GM23248 (cell line): ENCODE results near the gene ATOSA. TPM values are rescaled to one million over a fixed set of nuclear protein-coding genes. Genes with fewer than 3 reads are reported as not detected.

Experiments
- DNase-seq: peaks from one replicate; pipeline ENCODE4 v3.0.0-alpha.2; 2015
- H2AFZ ChIP-seq: fragments of 200-600 bp; sonication (generic); 2 replicates; pipeline ENCODE4 v1.6.1; 2016; ENCODE audit warnings: antibody characterized with exemption
- H3F3A ChIP-seq: fragments of 200-600 bp; sonication (generic); 2 replicates; pipeline ENCODE4 v1.6.1; 2016; ENCODE audit warnings: mild to moderate bottlenecking, antibody characterized with exemption, mixed run types; ENCODE audit not compliant: insufficient read depth
- H3K27ac ChIP-seq: fragments of 200-600 bp; sonication (generic); 2 replicates; pipeline ENCODE4 v1.5.1; 2016; ENCODE audit warnings: mild to moderate bottlenecking
- H3K27me3 ChIP-seq: fragments of 200-600 bp; sonication (generic); replicated peaks from 2 replicates; pipeline ENCODE4 v1.6.1; 2016; ENCODE audit warnings: mild to moderate bottlenecking; ENCODE audit not compliant: insufficient read depth
- H3K36me3 ChIP-seq: fragments of 200-600 bp; sonication (generic); 2 replicates; pipeline ENCODE4 v1.6.1; 2016; ENCODE audit warnings: low read depth, mild to moderate bottlenecking
- H3K4me1 ChIP-seq: fragments of 200-600 bp; sonication (generic); 2 replicates; pipeline ENCODE4 v1.6.1; 2016; ENCODE audit warnings: mild to moderate bottlenecking; ENCODE audit not compliant: insufficient read depth
- H3K4me2 ChIP-seq: fragments of 200-600 bp; sonication (generic); one replicate; pipeline ENCODE4 v1.6.1; 2016; ENCODE audit warnings: mild to moderate bottlenecking; ENCODE audit not compliant: unreplicated experiment
- H3K4me3 ChIP-seq: fragments of 200-600 bp; sonication (generic); 2 replicates; pipeline ENCODE4 v1.5.1; 2016; ENCODE audit warnings: mild to moderate bottlenecking
- H3K79me2 ChIP-seq: fragments of 200-600 bp; sonication (generic); 2 replicates; pipeline ENCODE4 v1.6.1; 2016; ENCODE audit warnings: mild to moderate bottlenecking; ENCODE audit not compliant: insufficient read depth
- H3K9ac ChIP-seq: fragments of 200-600 bp; sonication (generic); 2 replicates; pipeline ENCODE4 v1.6.1; 2016; ENCODE audit warnings: mild to moderate bottlenecking
- H3K9me2 ChIP-seq: fragments of 200-600 bp; sonication (generic); 2 replicates; pipeline ENCODE4 v1.6.1; 2016; ENCODE audit warnings: mixed run types, mild to moderate bottlenecking, moderate library complexity; ENCODE audit not compliant: insufficient read depth
- H3K9me3 ChIP-seq: fragments of 200-600 bp; sonication (generic); one replicate; pipeline ENCODE4 v1.6.1; 2017; ENCODE audit warnings: low read depth
- H4K20me1 ChIP-seq: fragments of 200-600 bp; sonication (generic); 2 replicates; pipeline ENCODE4 v1.6.0; 2016; ENCODE audit not compliant: insufficient read depth
- EZH2 ChIP-seq: fragments of 200-600 bp; sonication (generic); IDR thresholded peaks from 2 replicates; pipeline ENCODE4 v1.6.1; 2018; ENCODE audit warnings: antibody characterized with exemption, mild to moderate bottlenecking; ENCODE audit not compliant: insufficient read depth, poor library complexity, severe bottlenecking
- EZH2phosphoT487 ChIP-seq: fragments of 200-600 bp; sonication (generic); IDR thresholded peaks from 2 replicates; pipeline ENCODE4 v1.6.1; 2018; ENCODE audit warnings: antibody characterized with exemption, moderate library complexity, mild to moderate bottlenecking, low read depth; ENCODE audit not compliant: insufficient read depth
- WGBS, 2 experiments: methylation state at CpG; one replicate each; pipeline ENCODE4 v1.1.6; 2015 to 2017; ENCODE audit warnings: low lambda C conversion rate in 2 of 2, low coverage in 1 of 2; ENCODE audit errors: missing lambda C conversion rate in 2 of 2; 5-methylcytosine and 5-hydroxymethylcytosine counted together
- in situ Hi-C: fragments of 300-500 bp; cut with MboI; formaldehyde crosslinking; loops from 2 replicates; pipeline ENCODE4 v1.15.0; 2020
- polyA plus RNA-seq: library from polyadenylated mRNA; unstranded; fragments of >200 nt; fragmentation: Nextera tagmentation; extraction: Ambion mirVana; gene quantifications from 2 replicates; pipeline ENCODE4 v1.2.1, GENCODE V29; 2016
- total RNA-seq: library from RNA; depleted of rRNA; stranded (reverse); fragments of >200 nt; shearing (Covaris generic); gene quantifications from 2 replicates; pipeline ENCODE4 v1.2.3, GENCODE V29; 2014

Gene ATOSA
- total and polyA plus RNA-seq, 2 experiments from 2014 or later: 6.3 to 11.0 TPM

DNA sequence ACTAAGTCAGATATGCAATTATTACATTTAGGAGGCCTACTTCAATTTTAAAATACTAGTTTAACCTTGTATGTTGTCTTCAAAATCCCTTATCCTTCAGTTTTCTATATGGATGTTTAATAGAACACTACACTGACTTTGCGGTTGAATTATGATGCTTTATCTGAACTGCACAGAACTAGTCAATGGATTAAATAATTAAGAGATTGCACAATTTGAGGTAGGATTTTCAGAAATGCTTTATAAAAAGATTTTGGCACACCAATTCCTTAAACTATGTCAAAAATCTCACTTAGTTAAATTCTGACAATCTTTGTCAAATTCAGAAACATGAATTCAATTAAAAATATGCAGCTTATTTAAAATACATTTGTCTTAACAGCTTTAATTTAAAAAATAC, 28.1 kb downstream of the ATOSA start:
- Histone ChIP-seq H2AFZ (peak overlapping the region; percentile 84), H3K4me2 (peak overlapping the region; percentile 89), H3F3A (peaks cover 21% of the 10 kb centered on the region), H3K9me3 (no peaks in the 10 kb centered on the region), H3K79me2 (peaks cover 21% of the 10 kb centered on the region), H3K9me2 (no peaks in the 10 kb centered on the region), H4K20me1 (no peaks in the 10 kb centered on the region), H3K4me3 (no peak overlapping the region), H3K27ac (peak overlapping the region; percentile 72; the same call in 1 of the 2 replicates), H3K9ac (peak overlapping the region; percentile 58; the same call in 1 of the 2 replicates), H3K36me3 (peaks cover 16% of the 10 kb centered on the region), H3K27me3 (no peaks in the 10 kb centered on the region), H3K4me1 (peaks cover 38% of the 10 kb centered on the region)
- 93 to 100% methylated on average over 1 of the region's 1 CpG for WGBS, 2 experiments
- no peak for TF ChIP-seq EZH2phosphoT487
- TF ChIP-seq EZH2: no peak
- in situ Hi-C loops: no loop called here
- no peak for DNase-seq

DNA sequence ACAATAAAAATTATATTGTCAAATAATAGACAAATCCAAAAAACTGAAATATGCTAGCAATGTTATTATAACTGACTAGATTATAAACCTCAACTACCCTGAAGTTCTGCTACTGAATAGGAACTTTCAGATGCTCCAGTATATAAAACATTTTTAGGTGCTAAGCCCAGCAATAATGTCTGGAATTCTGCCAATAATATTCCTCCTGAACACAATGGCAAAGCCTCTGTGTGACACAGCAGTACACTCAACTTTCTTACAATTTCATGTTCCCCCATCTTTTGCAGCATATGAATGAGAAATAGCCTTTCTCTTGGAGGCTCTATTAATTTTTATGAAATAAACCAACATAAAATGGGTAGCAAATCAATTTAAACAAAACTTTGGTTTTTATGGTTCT, 29.5 kb downstream of the ATOSA start:
- no peak overlapping the region for H3K9ac ChIP-seq
- no peak overlapping the region for H2AFZ ChIP-seq
- H3K36me3 ChIP-seq: peaks cover 4% of the 10 kb centered on the region; the same call in 1 of the 2 replicates
- H3K4me3 ChIP-seq: no peak overlapping the region
- H3K27ac ChIP-seq: no peak overlapping the region
- in situ Hi-C loops: no loop called here
- peak; percentile 4 for DNase-seq
- H3K4me2 ChIP-seq: no peak overlapping the region
- TF ChIP-seq EZH2phosphoT487: no peak
- no peak for TF ChIP-seq EZH2
- peaks cover 22% of the 10 kb centered on the region for H3F3A ChIP-seq
- no peaks in the 10 kb centered on the region for H3K9me3 ChIP-seq
- peaks cover 33% of the 10 kb centered on the region for H3K4me1 ChIP-seq
- H4K20me1 ChIP-seq: no peaks in the 10 kb centered on the region
- peaks cover 21% of the 10 kb centered on the region for H3K79me2 ChIP-seq
- no peaks in the 10 kb centered on the region for H3K27me3 ChIP-seq
- no peaks in the 10 kb centered on the region for H3K9me2 ChIP-seq

DNA sequence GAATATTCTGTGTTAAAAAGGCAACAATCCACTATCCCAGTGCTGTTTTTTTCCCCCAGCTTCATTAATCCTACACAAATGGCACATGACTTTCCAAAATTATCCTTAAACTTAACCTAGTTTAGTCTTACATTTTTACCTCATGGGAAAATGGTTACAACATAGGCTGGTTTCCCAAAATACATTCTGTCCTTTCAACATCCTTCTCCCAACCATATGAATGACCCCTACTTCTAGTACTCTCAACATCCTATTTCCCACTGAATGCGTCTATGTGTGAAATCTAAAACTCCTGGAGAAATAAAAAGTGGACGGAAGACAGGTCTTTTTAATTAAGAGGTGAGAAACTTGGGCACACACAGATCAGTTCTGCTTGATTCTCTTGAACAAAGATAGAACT, 33.3 kb downstream of the ATOSA start:
- no peak overlapping the region for H3K4me2 ChIP-seq

DNA sequence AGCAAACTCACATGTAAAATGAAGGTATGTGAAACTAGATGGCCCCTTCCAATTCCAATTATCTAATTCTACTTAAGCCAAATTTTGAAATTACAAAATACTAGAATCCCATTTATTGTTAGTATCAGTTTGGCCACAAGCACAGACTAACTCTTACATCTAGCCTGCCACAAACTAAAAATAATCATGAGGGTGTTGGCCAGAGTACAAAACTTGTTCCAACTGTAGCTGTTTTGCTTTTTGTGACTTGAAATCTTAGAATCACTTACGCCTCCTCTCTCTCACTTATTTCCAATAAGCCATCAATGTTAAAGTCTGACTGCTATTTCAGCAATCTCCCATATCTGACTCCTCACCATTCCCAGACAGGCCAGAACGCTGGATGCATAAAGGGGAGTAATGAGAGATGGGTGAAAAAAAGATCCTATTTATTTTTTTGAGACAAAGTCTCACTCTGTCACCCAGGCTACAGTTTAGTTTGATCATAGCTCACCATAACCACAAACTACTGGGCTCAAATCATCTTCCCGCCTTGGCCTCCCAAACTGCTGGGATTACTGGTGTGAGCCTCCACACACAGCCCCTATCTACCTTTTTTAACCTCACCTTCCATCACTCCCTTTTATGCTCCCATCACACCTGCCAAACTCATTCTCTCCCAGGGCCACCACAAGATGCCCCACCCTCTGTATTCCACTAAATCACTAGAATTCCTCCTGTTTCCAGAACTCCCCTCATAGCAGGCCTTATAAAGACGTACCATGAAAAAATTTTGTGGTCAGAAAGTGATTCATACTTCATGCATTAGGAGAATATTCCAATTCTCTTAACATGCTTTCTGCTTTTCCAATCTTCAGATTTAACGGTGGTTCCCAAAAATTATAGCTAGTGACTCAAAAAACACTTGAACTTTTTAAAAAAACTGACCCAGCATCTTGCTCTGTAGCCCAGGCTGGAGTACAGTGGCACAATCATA, 36.5 kb downstream of the ATOSA start:
- Histone ChIP-seq H2AFZ (no peak overlapping the region), H3K4me2 (no peak overlapping the region)
- in situ Hi-C loops: no loop called here

More for the DNA sequence above, 33.3 kb downstream of the ATOSA start:
- Histone ChIP-seq H3K9ac (no peak overlapping the region), H3K79me2 (peaks cover 15% of the 10 kb centered on the region), H3K9me3 (no peaks in the 10 kb centered on the region), H2AFZ (no peak overlapping the region), H3K4me3 (no peak overlapping the region), H3K27ac (no peak overlapping the region), H3K9me2 (no peaks in the 10 kb centered on the region), H3K4me1 (peaks cover 15% of the 10 kb centered on the region), H3K27me3 (no peaks in the 10 kb centered on the region), H3K36me3 (no peaks in the 10 kb centered on the region), H3F3A (peaks cover 17% of the 10 kb centered on the region; the same call in 1 of the 2 replicates), H4K20me1 (no peaks in the 10 kb centered on the region)
- in situ Hi-C loops: no loop called here
- DNase-seq: no peak
- TF ChIP-seq EZH2 (no peak), EZH2phosphoT487 (no peak)
- 90 to 94% methylated on average over 2 of the region's 2 CpGs for WGBS, 2 experiments

More for the DNA sequence above, 36.5 kb downstream of the ATOSA start:
- H3K4me3 ChIP-seq: no peak overlapping the region
- no peaks in the 10 kb centered on the region for H4K20me1 ChIP-seq
- H3K27me3 ChIP-seq: no peaks in the 10 kb centered on the region
- H3K4me1 ChIP-seq: peaks cover 14% of the 10 kb centered on the region; the same call in 1 of the 2 replicates
- H3K9ac ChIP-seq: no peak overlapping the region
- no peaks in the 10 kb centered on the region for H3K36me3 ChIP-seq
- H3K79me2 ChIP-seq: no peaks in the 10 kb centered on the region
- TF ChIP-seq EZH2phosphoT487: no peak
- TF ChIP-seq EZH2: no peak
- H3K9me3 ChIP-seq: no peaks in the 10 kb centered on the region
- no peaks in the 10 kb centered on the region for H3K9me2 ChIP-seq
- peak overlapping the region; percentile 39 for H3K27ac ChIP-seq
- WGBS, 2 experiments: 51% methylated on average over 5 of the region's 5 CpGs
- peak; percentile 62 for DNase-seq
- H3F3A ChIP-seq: peaks cover 17% of the 10 kb centered on the region; the same call in 1 of the 2 replicates
